Stimulated activated CD8-positive, alpha-beta memory T cell treated with anti-CD3 and anti-CD28 coated beads, Interleukin-12 subunit alpha, Interleukin-12 subunit beta, amount 100 ng/mL, for 4 hours (primary cell): ENCODE data around the gene FZD10.

Experiments
- DNase-seq: peaks from one replicate; pipeline ENCODE4 v3.0.0-alpha.2; 2020; ENCODE audit warnings: low read depth

Gene FZD10

DNA sequence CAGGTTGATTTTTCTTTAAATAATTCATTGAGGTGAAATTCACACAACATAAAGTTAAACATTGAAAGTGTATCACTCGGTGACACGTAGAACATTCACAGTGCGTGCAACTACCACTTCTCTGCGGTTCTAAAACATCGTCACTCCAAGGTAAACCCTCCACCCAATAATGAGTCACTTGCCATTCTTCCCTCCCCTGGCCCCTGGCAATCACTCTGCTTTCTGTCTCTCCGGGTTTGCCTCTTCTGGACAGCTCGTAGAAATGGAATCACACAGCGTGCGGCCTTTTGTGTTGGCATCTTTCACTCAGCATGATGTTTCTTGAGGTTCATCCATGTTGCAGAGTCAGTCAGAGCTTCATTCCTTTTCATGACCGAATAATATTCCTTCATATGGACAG lies 18.9 kb downstream of the FZD10 start:
- DNase-seq: no peak

DNA sequence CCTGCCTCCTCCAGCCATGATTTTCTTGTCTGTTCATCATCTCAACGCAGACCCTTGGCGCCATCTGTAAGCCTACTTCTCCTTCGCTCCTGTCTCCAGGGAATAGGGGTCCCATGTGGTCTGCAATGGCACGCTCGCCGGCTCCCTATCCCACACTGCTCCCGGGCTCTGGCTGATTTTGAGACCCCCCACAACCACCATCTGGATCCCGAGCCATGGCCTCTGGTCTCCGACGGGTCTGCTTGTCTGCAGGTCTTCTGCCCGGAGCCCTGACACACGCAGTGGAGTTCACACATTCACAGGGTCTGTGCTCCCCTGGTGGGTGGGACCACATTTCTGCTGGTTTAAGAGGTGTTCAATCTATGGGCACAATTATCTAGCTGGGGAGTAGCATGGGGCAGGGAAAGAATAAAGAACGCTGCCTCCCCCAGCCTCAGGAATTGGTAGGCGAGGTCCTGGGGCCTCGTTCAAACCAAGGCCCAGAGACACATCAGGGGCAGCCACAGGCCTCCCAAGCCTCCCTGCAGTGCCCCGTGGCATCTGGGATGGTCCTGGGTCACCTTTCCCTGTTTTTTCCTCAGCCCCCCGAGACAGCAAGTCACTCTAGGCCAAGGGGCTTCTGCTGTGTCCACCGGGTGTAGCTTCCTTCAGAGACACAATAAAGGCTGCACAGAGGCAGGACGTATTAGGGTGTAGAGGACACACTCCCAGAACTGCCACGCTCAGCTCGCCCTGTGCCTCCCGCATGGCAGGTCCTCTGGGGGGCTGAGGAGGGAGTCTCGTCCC lies 21.5 kb downstream of the FZD10 start:
- no peak for DNase-seq

DNA sequence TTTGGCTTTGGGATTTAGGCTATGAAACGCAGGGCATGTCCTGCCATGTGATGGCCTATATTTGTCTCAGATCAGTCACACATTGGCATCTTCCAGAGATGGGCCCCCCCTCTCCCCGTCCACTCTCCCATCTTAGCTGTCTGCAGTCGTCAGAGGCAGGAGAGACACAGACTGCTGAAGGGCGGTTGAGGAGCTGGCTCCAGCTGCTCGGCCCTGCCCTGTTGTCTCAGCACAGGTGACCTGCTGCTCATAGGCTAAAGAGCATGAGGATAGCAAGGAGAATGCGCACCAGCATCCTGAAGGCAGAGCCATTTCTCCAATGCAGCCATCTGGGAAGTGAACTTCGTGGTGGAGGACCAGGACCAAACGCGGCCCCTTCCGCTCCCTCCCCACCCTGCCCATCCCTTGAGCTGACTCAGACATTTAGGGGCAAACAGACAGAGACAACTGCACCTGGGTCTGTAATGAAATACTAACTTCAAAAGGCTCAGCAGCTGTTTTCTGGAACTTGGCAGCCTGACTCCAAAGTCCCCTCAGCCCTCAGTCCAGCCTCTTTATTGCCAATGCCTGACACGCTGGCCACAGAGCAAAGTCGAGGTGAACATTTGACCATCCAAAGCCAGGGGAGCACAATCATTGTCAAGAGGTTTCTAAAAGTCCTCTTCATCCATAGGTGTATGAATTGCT lies 22.3 kb downstream of the FZD10 start:
- no peak for DNase-seq

DNA sequence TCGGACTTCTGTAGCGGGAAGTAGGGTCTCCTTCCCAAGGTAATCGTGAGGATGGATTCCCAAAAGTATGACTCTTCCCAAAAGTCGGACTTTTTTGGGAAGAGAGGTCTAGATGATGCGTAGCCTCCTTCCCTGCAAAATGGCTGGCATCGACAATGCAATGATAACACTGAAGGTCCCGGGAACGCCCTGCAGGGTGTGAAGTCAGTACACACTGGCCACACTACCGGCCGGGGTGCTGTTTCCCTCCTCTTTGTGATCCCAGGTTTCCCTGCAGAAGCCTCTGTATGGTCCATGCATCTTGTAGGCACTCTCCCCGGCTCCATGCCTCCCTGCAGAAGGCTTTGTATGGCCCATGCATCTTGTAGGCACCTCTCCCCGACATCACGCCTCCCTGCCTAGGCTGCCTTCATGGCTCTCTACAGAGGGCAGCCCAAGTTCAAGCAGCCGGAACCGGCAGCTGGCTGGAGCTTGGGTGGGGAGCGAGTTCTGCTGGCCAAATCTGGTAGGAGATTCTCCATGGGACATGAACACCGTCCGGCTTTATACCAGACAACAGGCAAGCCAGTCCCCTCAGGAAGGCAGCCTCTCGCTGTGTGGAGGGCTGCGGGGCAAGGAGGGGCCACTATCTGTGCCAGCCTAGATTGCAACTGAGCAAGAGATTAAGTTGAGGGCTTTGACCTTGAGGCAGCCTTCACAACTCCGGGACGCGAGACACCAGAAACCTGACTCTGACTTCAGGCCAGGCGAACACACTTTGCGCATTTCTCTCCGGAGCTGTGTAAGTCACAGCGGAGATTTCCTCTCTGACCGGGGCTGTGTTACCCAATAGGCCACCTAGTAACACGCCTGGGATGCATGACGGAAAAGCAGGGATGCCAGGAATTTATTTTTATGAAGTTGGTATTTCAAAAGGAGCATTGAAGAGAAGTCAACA lies 23.5 kb downstream of the FZD10 start:
- DNase-seq: no peak

DNA sequence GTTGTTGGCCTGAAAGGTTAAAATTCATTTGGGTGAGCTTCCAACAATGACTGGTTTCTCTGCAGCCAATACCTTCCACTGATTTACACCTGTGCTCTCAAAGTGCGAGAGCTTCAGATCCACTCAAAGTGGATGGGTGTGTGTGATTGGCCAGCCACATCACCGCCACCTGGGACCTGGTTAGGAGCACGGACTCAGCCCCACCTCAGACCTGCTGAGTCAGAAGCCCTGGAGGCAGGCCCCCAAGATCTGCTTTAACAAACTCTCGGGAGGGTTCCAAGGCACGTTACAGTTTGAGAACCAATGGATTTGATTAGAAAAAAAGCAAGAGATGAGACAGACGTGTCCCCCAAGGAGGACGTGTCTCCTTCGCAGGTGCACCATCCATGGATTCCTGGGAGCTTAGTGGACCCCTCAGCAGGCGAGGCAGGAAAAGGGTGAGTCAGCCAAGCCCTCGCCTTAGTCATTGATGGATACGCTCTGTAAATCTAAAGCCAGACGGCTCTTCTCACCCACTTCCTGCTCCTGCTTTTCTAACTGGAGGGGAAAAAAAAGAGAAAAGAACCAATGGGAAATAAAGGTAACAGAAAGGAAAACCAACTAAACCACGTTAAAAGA lies 24.5 kb downstream of the FZD10 start:
- no peak for DNase-seq

DNA sequence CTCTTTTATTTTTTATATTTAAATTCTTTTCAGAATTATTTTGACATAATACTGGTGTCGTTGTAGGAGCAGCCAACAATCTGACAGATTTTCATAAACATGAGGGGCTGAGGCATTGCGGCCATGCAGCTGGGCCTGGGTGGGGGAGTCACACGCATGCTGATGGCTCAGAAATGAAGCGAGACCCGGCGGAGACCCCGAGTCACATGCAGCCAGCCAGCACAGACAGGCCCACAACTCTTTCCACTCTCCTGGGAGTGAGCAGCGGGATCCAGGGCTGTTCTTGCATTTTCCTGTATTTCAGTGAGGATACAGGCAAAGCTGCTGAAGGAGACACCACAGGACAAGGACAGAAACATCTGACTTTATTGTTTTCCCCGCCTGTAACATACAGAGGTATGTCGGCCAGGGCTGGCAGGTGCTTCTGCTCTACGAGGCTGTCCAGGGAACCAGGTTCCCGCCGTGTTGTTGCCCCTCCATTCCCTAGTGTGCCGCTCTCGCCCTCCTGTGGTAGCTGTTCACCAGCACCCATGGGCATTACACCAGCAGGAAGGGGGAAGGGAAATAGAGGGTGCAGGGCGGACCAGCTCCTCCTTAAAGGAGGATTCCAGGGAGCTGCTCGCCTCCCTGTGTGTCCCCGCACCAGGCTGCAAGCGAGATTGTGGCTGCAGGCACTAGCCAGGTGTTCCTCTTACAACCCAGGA lies 30.5 kb downstream of the FZD10 start:
- DNase-seq: no peak

DNA sequence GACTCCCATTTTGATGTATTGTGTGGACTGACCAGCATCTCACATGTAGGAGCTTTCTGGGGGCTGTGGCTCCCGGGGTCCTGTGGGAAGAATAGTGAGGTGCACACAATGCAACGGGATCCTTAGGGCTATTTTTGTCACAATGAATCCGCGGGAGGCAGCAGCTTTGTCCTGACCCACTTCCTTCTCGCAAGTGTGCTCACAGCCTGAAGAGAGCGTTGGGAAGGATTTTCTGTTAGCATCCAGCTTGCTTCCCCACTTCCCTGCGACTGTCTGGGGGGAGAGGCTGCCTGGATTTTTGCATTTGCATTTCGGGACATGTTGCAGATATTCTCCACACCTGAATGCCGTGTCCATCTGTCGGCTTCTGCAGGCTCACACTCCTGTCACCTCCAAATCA lies 31.9 kb downstream of the FZD10 start:
- DNase-seq: no peak

DNA sequence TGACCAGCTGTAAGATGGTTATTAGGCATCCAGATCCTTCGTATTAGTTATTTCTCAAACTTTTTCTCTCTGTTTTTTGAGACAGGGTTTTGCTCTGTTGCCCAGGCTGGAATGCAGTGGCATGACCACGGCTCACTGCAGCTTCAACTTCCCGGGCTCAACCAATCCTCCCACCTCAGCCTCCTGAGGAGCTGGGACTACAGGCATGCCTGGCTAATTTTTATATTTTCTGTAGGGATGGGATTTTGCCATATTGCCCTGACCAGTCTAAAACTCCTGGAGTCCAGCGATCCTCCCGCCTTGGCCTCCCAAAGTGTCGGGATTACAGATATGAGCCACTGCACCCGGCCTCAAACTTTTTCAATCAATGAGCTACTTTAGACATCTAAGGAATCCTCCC lies 33.1 kb downstream of the FZD10 start:
- DNase-seq: no peak

DNA sequence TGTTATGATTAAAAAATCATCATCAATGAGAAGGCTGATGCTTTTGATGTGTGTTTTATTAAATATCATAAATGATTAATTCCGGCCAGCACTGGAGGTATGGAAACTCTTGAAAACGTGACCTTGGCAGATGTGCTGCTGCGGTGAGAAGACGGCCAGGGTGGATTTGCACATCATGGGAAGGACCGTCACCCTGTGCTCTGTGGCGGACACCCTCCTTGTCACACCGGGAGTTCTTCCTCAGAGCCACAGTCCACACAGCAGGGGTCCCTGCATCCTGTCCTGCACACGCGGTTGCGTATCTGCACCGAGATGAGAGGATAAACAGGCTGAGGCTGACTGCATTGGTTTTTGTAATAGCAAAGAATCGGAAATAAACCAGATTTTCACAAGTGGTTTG lies 33.5 kb downstream of the FZD10 start:
- DNase-seq: no peak

DNA sequence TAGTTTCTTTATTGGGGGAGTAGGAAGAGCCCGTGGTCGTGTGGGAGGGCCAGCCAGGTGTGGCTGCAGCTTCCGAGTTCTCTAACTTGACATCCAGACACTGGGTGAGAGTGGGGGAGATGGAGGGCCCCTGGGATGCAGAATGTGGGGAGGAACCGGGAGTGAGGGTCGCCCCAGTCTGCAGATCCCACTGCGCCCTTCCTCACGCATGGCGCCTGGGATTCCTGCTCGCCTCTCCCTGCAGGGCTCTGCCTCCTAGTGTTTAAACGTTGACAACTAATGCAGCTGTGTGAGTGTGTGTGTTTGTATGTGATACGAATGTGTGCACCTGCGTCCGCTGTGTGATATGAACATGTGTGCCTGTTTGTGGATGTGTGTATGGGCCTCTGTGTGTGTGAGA lies 34.6 kb downstream of the FZD10 start:
- DNase-seq: no peak

DNA sequence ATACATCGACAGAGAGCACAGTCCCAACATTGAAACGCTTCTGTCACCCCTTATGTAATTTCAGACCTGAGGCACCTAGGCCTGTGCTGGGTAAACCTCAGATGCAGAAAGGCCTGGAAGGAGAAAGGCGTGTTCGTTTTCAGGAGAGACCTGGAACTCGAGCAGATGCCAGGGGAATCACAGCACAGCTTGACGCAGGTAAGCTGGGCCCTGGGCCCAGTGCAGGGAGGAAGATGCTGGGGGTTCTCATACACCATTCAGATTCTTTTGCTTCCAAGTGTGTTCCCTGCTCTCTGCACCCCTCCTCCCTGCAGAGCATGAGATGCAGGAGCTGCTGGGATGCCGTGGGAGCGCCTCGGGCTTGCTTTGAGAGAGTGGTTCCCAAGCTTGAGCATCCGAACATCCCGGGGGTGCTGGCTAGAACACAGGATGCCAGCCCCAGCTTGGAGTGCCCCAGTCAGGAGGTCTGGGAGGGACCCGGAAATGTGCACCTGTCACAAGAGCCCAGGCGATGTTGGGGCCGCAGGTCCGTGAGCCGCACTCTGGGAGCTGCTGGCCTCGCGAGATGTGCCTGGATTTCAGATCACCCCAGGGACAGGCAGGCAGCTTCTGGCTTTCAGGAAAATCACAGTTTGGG lies 35.9 kb downstream of the FZD10 start:
- DNase-seq: no peak

DNA sequence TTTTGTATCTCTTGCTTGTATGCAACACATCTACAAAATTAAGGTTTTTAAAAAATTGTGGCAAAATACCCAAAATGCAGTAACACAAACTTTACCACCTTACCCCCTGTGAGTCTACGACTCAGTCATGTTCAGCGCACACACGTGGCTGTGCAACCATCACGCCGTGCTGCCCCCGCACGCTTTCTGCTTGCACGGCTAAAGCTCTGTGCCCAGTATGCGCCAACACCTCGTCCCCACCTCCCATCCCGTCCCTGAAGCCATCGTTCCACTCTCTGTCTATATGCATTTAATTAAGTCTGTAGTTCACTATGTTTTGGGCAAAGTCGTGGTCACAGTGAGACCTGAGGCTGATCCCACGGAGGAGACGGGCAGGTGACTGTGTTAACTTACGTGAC lies 36.4 kb downstream of the FZD10 start:
- DNase-seq: no peak

DNA sequence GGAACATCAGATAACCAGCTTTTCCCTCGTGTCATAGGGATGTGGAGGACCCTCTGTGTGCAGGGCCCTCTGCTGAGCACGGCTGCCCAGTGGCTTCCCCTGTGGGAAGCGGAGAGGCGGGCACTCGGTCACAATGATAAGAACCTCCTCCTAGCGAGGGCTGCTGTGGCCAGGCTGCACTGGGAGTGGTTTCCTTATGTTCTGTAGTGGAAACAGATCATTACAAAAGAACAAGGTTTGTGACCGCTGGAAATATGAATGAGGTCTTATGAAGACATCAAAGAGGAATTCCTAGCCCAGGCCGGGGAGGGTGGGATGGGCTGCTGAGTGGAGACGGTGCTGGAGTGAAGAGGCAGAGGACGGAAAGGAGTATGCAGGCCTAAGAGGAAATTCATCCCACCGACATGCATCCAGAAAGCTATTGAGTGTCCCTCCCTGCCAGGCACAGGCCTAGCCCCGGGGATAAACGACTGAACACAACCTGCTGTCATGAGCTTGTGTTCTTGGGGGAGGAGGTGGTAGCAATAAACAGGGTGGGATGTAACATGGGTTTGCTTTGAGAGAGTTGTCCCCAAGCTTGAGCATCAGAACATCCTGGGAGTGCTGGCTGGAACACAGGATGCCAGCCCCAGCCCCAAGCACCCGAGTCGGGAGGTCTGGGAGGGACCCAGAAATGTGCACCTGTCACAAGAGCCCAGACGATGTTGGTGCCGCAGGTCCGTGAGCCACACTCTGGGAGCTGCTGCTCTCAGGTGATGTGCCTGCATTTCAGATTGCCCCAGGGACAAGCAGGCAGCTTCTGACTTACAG lies 37.5 kb downstream of the FZD10 start:
- no peak for DNase-seq

DNA sequence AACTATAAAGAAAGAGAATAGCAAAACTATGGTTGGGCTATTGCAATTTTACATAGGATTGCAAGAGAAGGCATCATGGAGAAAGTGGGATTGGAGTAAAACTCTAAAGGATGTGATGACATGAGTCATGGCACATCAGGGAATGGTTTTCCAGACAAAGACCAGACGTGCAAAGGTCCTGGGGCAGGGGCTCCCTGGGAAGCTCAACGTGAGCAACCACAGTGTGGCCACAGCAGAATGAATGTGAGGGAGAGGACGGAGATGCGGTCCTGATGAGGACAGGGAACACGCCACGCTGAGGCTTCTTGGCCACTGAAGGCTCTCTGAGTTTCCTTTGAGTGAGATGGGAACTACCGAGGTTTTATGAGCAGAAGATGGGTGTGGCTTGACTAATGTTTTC lies 38.2 kb downstream of the FZD10 start:
- DNase-seq: no peak

DNA sequence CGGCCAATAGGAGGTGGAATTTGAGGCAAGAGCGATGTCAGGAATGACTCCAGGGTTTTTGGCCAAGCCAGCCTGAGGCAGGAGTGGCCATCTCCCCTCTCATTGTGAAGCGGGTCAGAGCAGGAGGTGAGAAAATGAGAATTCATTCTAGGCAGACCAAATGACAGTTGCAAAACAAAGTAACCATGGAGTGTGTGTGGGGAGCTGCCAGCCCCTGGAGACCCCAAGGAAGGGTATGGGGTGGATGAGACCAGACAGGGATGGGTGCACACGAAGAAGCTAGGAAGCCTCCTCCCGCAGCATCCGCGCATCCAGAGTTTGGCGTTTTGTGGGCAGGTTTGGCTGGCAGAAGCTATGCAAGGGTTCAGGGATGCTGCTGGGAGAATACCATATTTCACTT lies 38.8 kb downstream of the FZD10 start:
- DNase-seq: no peak

DNA sequence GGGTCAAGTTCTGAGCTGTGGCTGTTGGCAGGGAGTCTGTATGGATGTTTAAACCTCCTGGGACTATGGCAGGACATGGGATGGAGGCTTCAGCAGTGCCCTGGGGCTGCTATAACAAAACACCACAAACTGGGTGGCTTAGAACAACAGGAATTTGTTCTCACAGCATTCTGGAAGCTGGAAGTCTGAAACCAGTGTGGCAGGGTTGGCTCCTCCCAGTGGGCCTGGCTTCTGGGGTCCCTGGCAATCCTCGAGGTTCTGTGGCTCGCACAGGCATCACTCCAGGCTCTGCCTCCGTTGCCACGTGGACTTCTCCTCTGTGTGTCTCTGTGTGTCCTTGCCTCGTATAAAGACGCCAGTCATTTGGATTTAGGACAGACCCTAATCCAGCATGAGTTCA lies 39.9 kb downstream of the FZD10 start:
- DNase-seq: no peak

DNA sequence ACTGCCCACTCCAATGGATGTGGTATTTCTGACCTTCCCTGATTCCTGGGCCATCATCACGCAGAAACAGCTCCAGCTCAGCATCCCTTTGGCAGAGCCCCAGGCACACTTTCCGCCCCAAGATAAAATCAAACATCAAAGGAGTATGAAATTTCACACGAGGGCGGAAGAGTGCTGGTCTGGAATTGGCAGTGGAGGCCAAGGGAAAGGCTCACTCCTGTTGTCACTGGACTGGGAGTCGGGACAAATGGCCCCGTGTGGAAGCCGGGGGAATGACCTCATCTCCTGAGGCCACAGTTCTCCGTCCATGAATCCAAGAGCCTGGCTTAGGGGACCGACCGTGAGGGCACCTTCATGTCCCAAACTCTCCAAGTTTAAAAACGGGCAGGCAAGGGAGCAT lies 40.9 kb downstream of the FZD10 start:
- DNase-seq: no peak

DNA sequence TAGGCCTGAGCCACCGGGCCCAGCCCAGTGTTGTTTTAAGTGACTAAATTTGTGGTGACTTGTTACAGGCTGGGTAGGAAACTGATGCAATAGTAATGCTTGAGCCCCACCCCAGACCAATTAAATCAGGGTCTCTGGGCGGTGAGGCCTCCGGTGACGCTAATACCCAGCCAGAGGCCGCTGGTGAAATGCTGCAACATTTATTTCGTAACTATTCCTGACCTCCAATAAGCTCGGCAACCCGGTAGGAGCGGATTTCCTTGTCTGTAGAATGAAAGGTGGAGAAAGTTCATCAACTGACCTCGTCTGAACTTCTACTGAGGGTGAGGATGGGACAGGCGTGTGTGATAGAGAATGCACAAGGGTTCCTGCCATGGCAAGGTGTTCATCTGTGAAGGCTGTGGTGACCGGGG lies 42.3 kb downstream of the FZD10 start:
- DNase-seq: no peak

DNA sequence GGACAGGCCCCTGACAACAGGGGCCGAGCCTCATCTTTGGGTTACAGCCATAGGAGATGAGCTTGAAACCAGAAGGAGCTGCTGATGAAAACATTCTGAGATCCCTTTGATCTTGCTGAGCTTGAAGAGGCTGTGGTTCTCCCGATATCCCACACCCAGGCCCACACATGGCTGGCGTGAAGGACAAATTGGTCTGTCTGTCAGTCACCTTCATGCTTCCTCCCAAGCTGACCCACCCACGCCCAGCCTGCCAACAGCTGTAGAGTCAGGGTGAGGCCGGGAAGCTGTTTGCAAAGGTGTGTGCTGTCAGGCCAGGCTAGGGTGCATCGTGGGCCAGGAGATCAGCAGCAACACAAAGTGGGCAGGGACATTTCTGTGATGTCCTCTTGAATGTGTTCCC lies 43.2 kb downstream of the FZD10 start:
- no peak for DNase-seq

DNA sequence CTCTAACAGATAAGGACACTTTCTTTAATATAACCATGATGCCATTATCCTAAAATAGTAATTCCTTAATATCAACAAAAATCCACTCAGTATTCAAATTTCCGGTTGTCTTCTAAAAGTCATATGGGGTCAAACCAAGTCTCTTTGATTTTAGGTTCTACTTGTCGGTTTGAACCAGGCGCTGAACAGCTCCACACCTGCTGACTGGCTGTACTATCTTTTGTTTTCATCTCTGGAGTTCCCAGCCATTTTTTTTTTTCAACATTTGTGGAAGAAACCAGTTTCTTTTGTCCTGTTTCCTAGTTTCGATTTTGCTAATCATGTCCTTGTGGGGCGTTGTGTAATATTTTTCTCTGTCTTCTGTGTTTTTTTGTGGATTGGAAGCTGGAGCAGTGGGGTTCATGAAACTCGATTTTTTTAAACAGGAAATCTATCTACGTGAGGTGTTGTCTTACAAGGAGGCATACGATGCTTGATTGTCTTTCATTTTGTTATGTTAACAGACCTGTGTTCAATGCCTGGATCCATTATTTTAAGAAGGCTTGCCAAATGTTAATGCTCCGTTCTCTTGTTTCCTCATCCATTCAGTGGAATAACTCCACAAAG lies 50.2 kb downstream of the FZD10 start:
- no peak for DNase-seq
